ENCODE measurements around the gene NDRG2.

DNA sequence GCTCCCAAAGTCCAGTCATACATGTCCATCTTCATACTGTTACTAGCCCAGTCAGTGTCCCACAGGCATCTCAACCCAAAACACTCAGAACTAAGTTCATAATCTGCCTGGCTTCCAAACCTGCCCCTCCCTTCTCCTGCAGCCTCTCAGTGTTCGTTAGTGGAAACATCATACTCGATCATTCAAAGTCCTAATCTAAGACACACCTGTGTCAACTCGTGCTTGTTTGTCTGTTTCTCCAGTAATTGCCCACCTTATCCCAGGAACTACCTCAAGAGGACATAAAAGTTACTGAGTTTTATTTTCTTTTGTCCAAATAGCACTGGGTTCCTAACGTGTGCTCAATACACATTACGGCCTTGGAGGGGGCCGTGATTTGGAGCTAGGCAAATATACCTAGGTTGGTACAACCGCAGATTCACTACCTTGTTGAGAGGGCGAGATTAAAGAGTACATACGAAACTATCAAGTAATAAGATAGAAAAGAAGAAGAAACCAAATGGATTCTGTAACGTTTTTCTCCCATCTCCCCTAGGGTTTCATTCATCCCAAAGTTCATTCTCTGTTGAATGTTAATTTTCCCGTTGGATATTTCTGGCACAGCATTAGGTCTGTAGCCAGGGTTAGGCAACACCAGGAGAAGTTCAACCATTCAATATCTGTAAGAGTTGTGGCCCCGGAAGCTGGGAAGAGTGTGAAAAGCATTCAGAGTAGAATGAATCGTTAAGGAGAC is 35.9 kb upstream of the NDRG2 start:
- TF ChIP-seq POLR2A (IDR thresholded peaks at IDR 0.05; ENCODE audit: extremely low read depth, insufficient read length), result no peak
- TF ChIP-seq, protein P1, sequence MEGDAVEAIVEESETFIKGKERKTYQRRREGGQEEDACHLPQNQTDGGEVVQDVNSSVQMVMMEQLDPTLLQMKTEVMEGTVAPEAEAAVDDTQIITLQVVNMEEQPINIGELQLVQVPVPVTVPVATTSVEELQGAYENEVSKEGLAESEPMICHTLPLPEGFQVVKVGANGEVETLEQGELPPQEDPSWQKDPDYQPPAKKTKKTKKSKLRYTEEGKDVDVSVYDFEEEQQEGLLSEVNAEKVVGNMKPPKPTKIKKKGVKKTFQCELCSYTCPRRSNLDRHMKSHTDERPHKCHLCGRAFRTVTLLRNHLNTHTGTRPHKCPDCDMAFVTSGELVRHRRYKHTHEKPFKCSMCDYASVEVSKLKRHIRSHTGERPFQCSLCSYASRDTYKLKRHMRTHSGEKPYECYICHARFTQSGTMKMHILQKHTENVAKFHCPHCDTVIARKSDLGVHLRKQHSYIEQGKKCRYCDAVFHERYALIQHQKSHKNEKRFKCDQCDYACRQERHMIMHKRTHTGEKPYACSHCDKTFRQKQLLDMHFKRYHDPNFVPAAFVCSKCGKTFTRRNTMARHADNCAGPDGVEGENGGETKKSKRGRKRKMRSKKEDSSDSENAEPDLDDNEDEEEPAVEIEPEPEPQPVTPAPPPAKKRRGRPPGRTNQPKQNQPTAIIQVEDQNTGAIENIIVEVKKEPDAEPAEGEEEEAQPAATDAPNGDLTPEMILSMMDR (IDR thresholded peaks at IDR 0.05; ENCODE audit: low read depth, low read length), result no peak
